ENCODE measurements around the gene YBX2. TPM values are rescaled to one million over a fixed set of nuclear protein-coding genes. Genes with fewer than 3 reads are reported as not detected.

The YBX2 gene
- total RNA-seq, 2 experiments from 2014 or later, result 0.55 to 0.67 TPM

Other genes starting within 250 kb of the YBX2 start
- not detected for gene CLEC10A, start 214.4 kb downstream of the YBX2 start, total RNA-seq
- not detected for gene ASGR2, start 179.8 kb downstream of the YBX2 start, total RNA-seq
- gene ASGR1, start 115.3 kb downstream of the YBX2 start, total RNA-seq, result 1 to 10 TPM in 1 of 2 experiments, under 1 TPM in 1; 0.63 to 1.2 TPM
- gene DLG4, start 74.8 kb downstream of the YBX2 start, total RNA-seq, result 10 to 100 TPM; 11.6 to 11.9 TPM
- 100 to 1,000 TPM; 291 to 311 TPM for gene ACADVL, start 74.7 kb downstream of the YBX2 start, total RNA-seq
- 10 to 100 TPM; 47.0 to 47.5 TPM for gene DVL2, start 60.1 kb downstream of the YBX2 start, total RNA-seq
- gene PHF23, start 55.2 kb downstream of the YBX2 start, total RNA-seq, result 10 to 100 TPM; 53.9 to 55.9 TPM
- 100 to 1,000 TPM; 276 to 282 TPM for gene GABARAP, start 52.2 kb downstream of the YBX2 start, total RNA-seq
- 100 to 1,000 TPM; 154 to 160 TPM for gene CTDNEP1, start 42.9 kb downstream of the YBX2 start, total RNA-seq
- 10 to 100 TPM; 36.2 to 44.5 TPM for gene ELP5, start 42.4 kb downstream of the YBX2 start, total RNA-seq
- under 1 TPM; 0.53 to 0.76 TPM for gene CLDN7, start 32.2 kb downstream of the YBX2 start, total RNA-seq
- not detected for gene SLC2A4, start 12.9 kb downstream of the YBX2 start, total RNA-seq
- 100 to 1,000 TPM; 429 to 433 TPM for gene EIF5A, start 13.0 kb upstream of the YBX2 start, total RNA-seq
- gene GPS2, start 20.7 kb upstream of the YBX2 start, total RNA-seq, result 10 to 100 TPM; 67.6 to 77.5 TPM
- gene NEURL4, start 34.7 kb upstream of the YBX2 start, total RNA-seq, result 10 to 100 TPM; 35.8 to 41.7 TPM
- 100 to 1,000 TPM; 738 to 785 TPM for gene ACAP1, start 41.9 kb upstream of the YBX2 start, total RNA-seq
- 1 to 10 TPM; 7.0 to 7.1 TPM for gene KCTD11, start 57.5 kb upstream of the YBX2 start, total RNA-seq
- gene TMEM95, start 60.5 kb upstream of the YBX2 start, total RNA-seq, result not detected
- 1 to 10 TPM; 1.6 to 1.9 TPM for gene TNK1, start 86.5 kb upstream of the YBX2 start, total RNA-seq
- 100 to 1,000 TPM; 159 to 160 TPM for gene PLSCR3, start 99.9 kb upstream of the YBX2 start, total RNA-seq
- 10 to 100 TPM; 66.2 to 67.9 TPM for gene TMEM256, start 109.5 kb upstream of the YBX2 start, total RNA-seq
- gene NLGN2, start 113.2 kb upstream of the YBX2 start, total RNA-seq, result 1 to 10 TPM; 4.9 to 5.1 TPM
- gene SPEM1, start 125.7 kb upstream of the YBX2 start, total RNA-seq, result not detected
- gene SPEM2, start 131.0 kb upstream of the YBX2 start, total RNA-seq, result not detected
- not detected for gene SPEM3, start 134.2 kb upstream of the YBX2 start, total RNA-seq
- gene TMEM102, start 140.8 kb upstream of the YBX2 start, total RNA-seq, result 10 to 100 TPM; 16.3 to 17.0 TPM
- gene FGF11, start 144.9 kb upstream of the YBX2 start, total RNA-seq, result 10 to 100 TPM; 21.3 to 21.6 TPM
- gene CHRNB1, start 150.4 kb upstream of the YBX2 start, total RNA-seq, result 10 to 100 TPM; 15.3 to 19.0 TPM
- 10 to 100 TPM; 29.0 to 29.5 TPM for gene ZBTB4, start 185.0 kb upstream of the YBX2 start, total RNA-seq
- not detected for gene SLC35G6, start 186.8 kb upstream of the YBX2 start, total RNA-seq
- 100 to 1,000 TPM; 174 to 175 TPM for gene POLR2A, start 189.7 kb upstream of the YBX2 start, total RNA-seq